ENCODE data around the gene TMEM253. TPM values are rescaled to one million over a fixed set of nuclear protein-coding genes. Genes with fewer than 3 reads are reported as not detected.

The TMEM253 gene
- total RNA-seq, 1 experiment from 2014 or later: 0.24 TPM

- CTCF ChIA-PET: interaction anchor here (0.6 to 0.9 kb wide), 2 partner anchors 23 kb away, joined by 3 to 5 read pairs; no protein-coding TSS in a partner anchor
- Mint-ChIP-seq H3K27me3 (ENCODE audit: unreplicated experiment) (no peaks in the 10 kb centered on the region), H3K4me1 (ENCODE audit: low read depth, unreplicated experiment) (peaks cover 6% of the 10 kb centered on the region), H3K4me3 (ENCODE audit: low read depth, unreplicated experiment) (no peak overlapping the region), H3K9me3 (ENCODE audit: low read depth, unreplicated experiment) (no peaks in the 10 kb centered on the region), H3K36me3 (ENCODE audit: insufficient read depth, unreplicated experiment) (peaks cover 41% of the 10 kb centered on the region), H3K27ac (ENCODE audit: unreplicated experiment) (no peak overlapping the region)
- no peak for DNase-seq
- TF ChIP-seq, protein P1, sequence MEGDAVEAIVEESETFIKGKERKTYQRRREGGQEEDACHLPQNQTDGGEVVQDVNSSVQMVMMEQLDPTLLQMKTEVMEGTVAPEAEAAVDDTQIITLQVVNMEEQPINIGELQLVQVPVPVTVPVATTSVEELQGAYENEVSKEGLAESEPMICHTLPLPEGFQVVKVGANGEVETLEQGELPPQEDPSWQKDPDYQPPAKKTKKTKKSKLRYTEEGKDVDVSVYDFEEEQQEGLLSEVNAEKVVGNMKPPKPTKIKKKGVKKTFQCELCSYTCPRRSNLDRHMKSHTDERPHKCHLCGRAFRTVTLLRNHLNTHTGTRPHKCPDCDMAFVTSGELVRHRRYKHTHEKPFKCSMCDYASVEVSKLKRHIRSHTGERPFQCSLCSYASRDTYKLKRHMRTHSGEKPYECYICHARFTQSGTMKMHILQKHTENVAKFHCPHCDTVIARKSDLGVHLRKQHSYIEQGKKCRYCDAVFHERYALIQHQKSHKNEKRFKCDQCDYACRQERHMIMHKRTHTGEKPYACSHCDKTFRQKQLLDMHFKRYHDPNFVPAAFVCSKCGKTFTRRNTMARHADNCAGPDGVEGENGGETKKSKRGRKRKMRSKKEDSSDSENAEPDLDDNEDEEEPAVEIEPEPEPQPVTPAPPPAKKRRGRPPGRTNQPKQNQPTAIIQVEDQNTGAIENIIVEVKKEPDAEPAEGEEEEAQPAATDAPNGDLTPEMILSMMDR (IDR thresholded peaks at IDR 0.05; ENCODE audit: unreplicated experiment): no peak
- BruUV-seq (replicated peaks): no TSS peak
- intact Hi-C loops (cut with micrococcal nuclease; ENCODE audit: unreplicated experiment): loop anchor here (2.0 kb wide), 1 partner anchor 25 kb away; no protein-coding TSS in a partner anchor
Observed at GRCh38 chr14:21093769-21094681, 6.8 kb upstream of the TMEM253 start.

GRCh38 chr14:21095430-21096205 is 5.2 kb upstream of the TMEM253 start:
- Mint-ChIP-seq H3K4me1 (ENCODE audit: low read depth, unreplicated experiment) (peaks cover 12% of the 10 kb centered on the region), H3K4me3 (ENCODE audit: low read depth, unreplicated experiment) (no peak overlapping the region), H3K9me3 (ENCODE audit: low read depth, unreplicated experiment) (no peaks in the 10 kb centered on the region), H3K36me3 (ENCODE audit: insufficient read depth, unreplicated experiment) (peaks cover 42% of the 10 kb centered on the region), H3K27ac (ENCODE audit: unreplicated experiment) (no peak overlapping the region), H3K27me3 (ENCODE audit: unreplicated experiment) (no peaks in the 10 kb centered on the region)
- TF ChIP-seq, protein P1 (IDR thresholded peaks at IDR 0.05; ENCODE audit: unreplicated experiment): no peak
- no TSS peak for BruUV-seq (replicated peaks)
- intact Hi-C loops (cut with micrococcal nuclease; ENCODE audit: unreplicated experiment): loop anchor here (2.0 kb wide), 1 partner anchor 81 kb away; no protein-coding TSS in a partner anchor
- no peak for DNase-seq
- CTCF ChIA-PET: interaction anchor here (0.8 to 0.9 kb wide), 2 partner anchors 42 to 81 kb away, joined by 4 to 8 read pairs; no protein-coding TSS in a partner anchor

DNA sequence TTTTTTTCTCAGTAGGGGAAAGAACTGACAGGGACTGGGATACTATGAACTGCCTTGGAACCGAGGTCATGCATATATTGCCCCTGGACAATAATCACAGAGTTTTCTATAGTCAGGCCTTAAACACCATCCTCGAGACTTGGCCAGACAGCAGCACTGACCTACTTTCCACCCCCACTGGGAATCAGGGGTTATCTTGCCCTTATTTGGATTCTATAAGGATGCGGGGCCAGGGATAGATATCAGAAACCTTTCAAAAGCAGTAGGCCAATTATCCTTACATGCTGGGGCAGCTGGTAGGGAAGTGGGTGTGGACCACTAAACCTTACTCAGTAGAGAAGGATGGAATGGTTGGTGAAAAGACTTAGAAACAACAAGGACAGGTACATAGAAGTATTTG is 4.4 kb upstream of the TMEM253 start:
- H3K27me3 Mint-ChIP-seq (ENCODE audit: unreplicated experiment): no peaks in the 10 kb centered on the region
- no peak overlapping the region for H3K4me3 Mint-ChIP-seq (ENCODE audit: low read depth, unreplicated experiment)
- peaks cover 20% of the 10 kb centered on the region for H3K4me1 Mint-ChIP-seq (ENCODE audit: low read depth, unreplicated experiment)
- BruUV-seq (replicated peaks): no TSS peak
- H3K36me3 Mint-ChIP-seq (ENCODE audit: insufficient read depth, unreplicated experiment): peaks cover 38% of the 10 kb centered on the region
- DNase-seq: no peak
- no peak overlapping the region for H3K27ac Mint-ChIP-seq (ENCODE audit: unreplicated experiment)
- no peaks in the 10 kb centered on the region for H3K9me3 Mint-ChIP-seq (ENCODE audit: low read depth, unreplicated experiment)
- intact Hi-C loops (cut with micrococcal nuclease; ENCODE audit: unreplicated experiment): loop anchor here (2.0 kb wide), 1 partner anchor 82 kb away; no protein-coding TSS in a partner anchor
- TF ChIP-seq, protein P1 (IDR thresholded peaks at IDR 0.05; ENCODE audit: unreplicated experiment): no peak
- CTCF ChIA-PET: no interaction called here

- Mint-ChIP-seq H3K4me1 (ENCODE audit: low read depth, unreplicated experiment) (peaks cover 23% of the 10 kb centered on the region), H3K9me3 (ENCODE audit: low read depth, unreplicated experiment) (no peaks in the 10 kb centered on the region), H3K36me3 (ENCODE audit: insufficient read depth, unreplicated experiment) (peaks cover 34% of the 10 kb centered on the region), H3K27ac (ENCODE audit: unreplicated experiment) (no peak overlapping the region), H3K27me3 (ENCODE audit: unreplicated experiment) (no peaks in the 10 kb centered on the region), H3K4me3 (ENCODE audit: low read depth, unreplicated experiment) (peak overlapping the region; percentile 56)
- intact Hi-C loops (cut with micrococcal nuclease; ENCODE audit: unreplicated experiment): loop anchor here (2.0 kb wide), 1 partner anchor 82 kb away; no protein-coding TSS in a partner anchor
- no peak for DNase-seq
- no TSS peak for BruUV-seq (replicated peaks)
- CTCF ChIA-PET: interaction anchor here (1.1 kb wide), 1 partner anchor 82 kb away, joined by 3 read pairs; no protein-coding TSS in a partner anchor
- TF ChIP-seq, protein P1 (IDR thresholded peaks at IDR 0.05; ENCODE audit: unreplicated experiment): no peak
Observed at GRCh38 chr14:21096978-21097635, 3.8 kb upstream of the TMEM253 start.

All from Calu3 (cell line).